ENCODE data around the gene LMOD3.
A peak's percentile ranks its signal among the peaks of the same experiment; 100 is the strongest.

LMOD3 gene

DNA sequence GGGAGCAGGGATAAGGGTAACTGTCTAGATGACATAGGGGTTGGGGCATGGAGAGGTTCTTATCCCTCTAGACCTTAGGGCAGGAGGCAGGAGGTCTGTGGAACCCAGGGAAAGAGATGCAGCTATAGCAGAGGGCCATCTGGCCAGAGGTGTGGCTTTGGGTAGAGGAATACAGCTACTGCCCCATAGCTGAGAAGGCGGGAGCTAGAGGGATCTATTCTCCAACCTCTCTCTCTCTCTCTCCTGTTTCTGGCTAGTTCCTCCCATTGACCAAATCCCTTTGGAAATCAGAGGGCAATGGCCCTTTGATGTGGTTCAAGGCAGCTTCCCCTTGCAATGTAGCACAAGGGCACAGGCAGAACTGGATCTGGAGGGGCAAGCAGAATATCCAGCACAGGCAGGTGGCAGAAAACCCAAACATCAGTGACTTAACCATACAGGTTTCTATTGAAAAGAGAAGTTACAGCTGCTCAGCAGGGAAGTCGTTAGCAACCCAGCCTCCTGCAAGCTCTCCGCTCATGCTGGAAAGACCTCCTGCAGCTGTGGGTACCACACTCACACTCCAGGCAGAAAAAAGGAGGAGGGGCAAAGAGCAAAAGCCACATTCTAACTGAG lies 22.3 kb upstream of the LMOD3 start:
- ChIA-PET CTCF (interaction anchor here (0.6 kb wide), 1 partner anchor 156 kb away, joined by 3 read pairs; no protein-coding TSS in a partner anchor), POLR2A (no interaction called here)
- no peak for DNase-seq (ENCODE audit: extremely low spot score)

DNA sequence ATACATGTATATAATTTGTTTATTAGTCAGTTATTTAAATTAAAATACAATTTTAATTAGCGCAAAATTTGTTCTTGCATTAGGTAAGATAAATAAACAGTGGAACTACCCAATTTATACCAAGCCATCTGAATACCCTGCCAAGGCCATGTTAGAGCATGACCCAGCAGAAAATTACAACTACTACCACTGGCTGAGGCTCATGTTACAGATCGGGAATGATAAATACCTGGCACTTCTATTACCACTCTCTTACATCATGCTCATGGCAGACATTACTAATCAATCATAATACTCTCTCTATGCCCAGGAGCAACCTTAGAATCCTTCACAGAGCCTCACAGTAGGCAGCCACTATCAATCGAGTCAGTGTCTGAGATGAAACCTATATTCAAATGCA lies 21.2 kb upstream of the LMOD3 start:
- peak; percentile 56 for DNase-seq (ENCODE audit: extremely low spot score)
- ChIA-PET CTCF (no interaction called here), POLR2A (no interaction called here)
- TF ChIP-seq L3MBTL2 (conservative IDR thresholded peaks at IDR 0.05), result no peak
- TF ChIP-seq BHLHE40 (IDR thresholded peaks at IDR 0.05; ENCODE audit: borderline replicate concordance), result no peak
- no peak for TF ChIP-seq ARNT (IDR thresholded peaks at IDR 0.05)
- TF ChIP-seq CTBP1 (IDR thresholded peaks at IDR 0.05; ENCODE audit: borderline replicate concordance), result 0 out of 2 replicates have a peak, but pooled peaks have one; percentile 28
- TF ChIP-seq, protein P1, sequence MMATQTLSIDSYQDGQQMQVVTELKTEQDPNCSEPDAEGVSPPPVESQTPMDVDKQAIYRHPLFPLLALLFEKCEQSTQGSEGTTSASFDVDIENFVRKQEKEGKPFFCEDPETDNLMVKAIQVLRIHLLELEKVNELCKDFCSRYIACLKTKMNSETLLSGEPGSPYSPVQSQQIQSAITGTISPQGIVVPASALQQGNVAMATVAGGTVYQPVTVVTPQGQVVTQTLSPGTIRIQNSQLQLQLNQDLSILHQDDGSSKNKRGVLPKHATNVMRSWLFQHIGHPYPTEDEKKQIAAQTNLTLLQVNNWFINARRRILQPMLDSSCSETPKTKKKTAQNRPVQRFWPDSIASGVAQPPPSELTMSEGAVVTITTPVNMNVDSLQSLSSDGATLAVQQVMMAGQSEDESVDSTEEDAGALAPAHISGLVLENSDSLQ (IDR thresholded peaks at IDR 0.05), result peak; percentile 87
- no peak for TF ChIP-seq FOXA1 (IDR thresholded peaks at IDR 0.05)
- TF ChIP-seq NFRKB (IDR thresholded peaks at IDR 0.05), result no peak
- no peak for TF ChIP-seq SP1 (IDR thresholded peaks at IDR 0.05)
- no peak for TF ChIP-seq HDGF (IDR thresholded peaks at IDR 0.05; ENCODE audit: borderline replicate concordance)

More for the DNA sequence above, 22.3 kb upstream of the LMOD3 start:
- no peak for TF ChIP-seq FOXM1 (IDR thresholded peaks at IDR 0.05; ENCODE audit: borderline replicate concordance)
- no peak for TF ChIP-seq L3MBTL2 (conservative IDR thresholded peaks at IDR 0.05)
- TF ChIP-seq, protein P1 (IDR thresholded peaks at IDR 0.05), result no peak
- TF ChIP-seq NFRKB (IDR thresholded peaks at IDR 0.05), result no peak
- TF ChIP-seq FOXK2 (IDR thresholded peaks at IDR 0.05), result no peak
- TF ChIP-seq TARDBP (IDR thresholded peaks at IDR 0.05), result no peak
- no peak for TF ChIP-seq ARNT (IDR thresholded peaks at IDR 0.05)
- TF ChIP-seq CTBP1 (IDR thresholded peaks at IDR 0.05; ENCODE audit: borderline replicate concordance), result no peak
- TF ChIP-seq BHLHE40 (IDR thresholded peaks at IDR 0.05; ENCODE audit: borderline replicate concordance), result no peak
- no peak for TF ChIP-seq LEF1 (IDR thresholded peaks at IDR 0.05; ENCODE audit: borderline replicate concordance)
- TF ChIP-seq SP1 (IDR thresholded peaks at IDR 0.05), result no peak
- no peak for TF ChIP-seq ELF4 (IDR thresholded peaks at IDR 0.05)
- no peak for TF ChIP-seq HDGF (IDR thresholded peaks at IDR 0.05; ENCODE audit: borderline replicate concordance)
- no peak for TF ChIP-seq SUZ12 (IDR thresholded peaks at IDR 0.05)
- no peak for TF ChIP-seq FOXA1 (IDR thresholded peaks at IDR 0.05)
- no peak for TF ChIP-seq ZNF384 (IDR thresholded peaks at IDR 0.05)

DNA sequence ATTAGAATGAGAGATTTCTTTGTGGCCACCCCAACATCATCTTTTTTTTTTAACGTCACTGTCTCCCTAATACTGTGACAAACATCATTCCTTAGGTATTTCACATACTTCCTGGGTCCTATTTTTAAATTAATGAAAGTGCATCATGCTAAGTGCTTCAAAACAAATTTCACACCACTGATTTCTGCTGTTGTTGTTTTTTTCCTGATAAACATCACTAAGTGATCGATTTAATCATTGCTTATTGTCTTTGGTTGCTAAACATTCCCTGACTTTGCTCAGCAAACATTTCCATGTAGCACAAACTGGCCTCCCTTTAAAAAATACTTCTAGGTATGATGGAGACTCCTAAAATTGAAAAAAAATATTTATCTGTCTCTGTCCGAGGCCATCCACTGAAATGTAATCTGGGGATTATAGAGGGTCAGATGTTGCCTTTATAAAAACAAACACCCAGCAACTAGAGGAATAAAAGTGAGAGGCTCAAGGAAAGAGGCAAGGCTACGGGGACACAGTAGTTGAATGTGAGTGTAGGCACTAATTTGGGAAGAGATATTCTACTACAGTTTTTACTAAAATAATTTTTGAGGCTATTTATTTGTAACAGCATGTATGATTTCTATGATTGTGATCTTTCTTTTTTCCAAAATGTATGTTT lies 20.5 kb upstream of the LMOD3 start:
- CTCF ChIA-PET, result no interaction called here
- no peak for DNase-seq (ENCODE audit: extremely low spot score)
- TF ChIP-seq LEF1 (IDR thresholded peaks at IDR 0.05; ENCODE audit: borderline replicate concordance) (no peak), CTBP1 (IDR thresholded peaks at IDR 0.05; ENCODE audit: borderline replicate concordance) (no peak), HDGF (IDR thresholded peaks at IDR 0.05; ENCODE audit: borderline replicate concordance) (no peak), TARDBP (IDR thresholded peaks at IDR 0.05) (no peak), FOXM1 (IDR thresholded peaks at IDR 0.05; ENCODE audit: borderline replicate concordance) (no peak), SP1 (IDR thresholded peaks at IDR 0.05) (no peak), NFRKB (IDR thresholded peaks at IDR 0.05) (no peak), ARNT (IDR thresholded peaks at IDR 0.05) (no peak), ZNF384 (IDR thresholded peaks at IDR 0.05) (no peak), FOXK2 (IDR thresholded peaks at IDR 0.05) (no peak)
- TF ChIP-seq, protein P1 (IDR thresholded peaks at IDR 0.05), result no peak
- POLR2A ChIA-PET, result no interaction called here

DNA sequence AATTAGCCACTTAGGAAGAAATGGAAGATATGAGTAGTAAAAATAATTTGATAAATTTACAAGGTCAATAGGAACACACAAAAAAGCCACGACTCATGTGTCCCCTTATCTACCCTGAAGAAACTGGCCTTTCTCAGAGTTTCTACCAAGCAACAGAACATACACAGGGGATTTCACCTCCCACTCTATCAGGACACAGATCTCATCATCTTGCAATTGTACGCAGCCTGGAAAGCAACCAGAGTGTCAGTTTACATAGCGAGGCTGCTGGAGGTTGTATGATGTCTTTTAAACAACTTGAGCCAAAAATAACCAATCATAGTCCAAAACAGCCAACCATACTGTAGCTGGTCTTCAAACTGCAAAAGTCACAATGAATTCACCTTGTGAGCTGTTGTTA lies 19.7 kb upstream of the LMOD3 start:
- no peak for TF ChIP-seq CTBP1 (IDR thresholded peaks at IDR 0.05; ENCODE audit: borderline replicate concordance)
- CTCF ChIA-PET, result no interaction called here
- no peak for DNase-seq (ENCODE audit: extremely low spot score)
- POLR2A ChIA-PET, result no interaction called here

DNA sequence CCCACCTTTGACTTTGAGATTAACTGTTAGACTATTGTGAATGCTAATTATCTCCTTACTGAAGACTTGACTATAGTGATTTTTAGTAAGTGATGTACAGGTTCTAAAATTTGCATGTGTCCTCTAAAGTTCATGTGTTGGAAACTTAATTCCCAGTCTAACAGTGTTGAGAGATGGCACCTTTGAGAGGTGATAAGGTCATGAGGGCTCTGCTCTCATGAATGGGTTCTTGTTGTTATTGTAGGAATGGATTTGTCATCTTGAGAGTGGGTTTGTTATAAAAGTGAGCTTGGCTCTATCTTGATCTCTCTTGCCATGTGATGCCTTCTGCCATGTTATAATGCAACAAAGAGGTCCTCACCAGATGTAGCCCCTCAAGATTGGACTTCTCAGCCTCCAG lies 18.9 kb upstream of the LMOD3 start:
- CTCF ChIA-PET, result interaction anchor here (0.7 kb wide), 1 partner anchor 20 kb away, joined by 3 read pairs; no protein-coding TSS in a partner anchor
- DNase-seq (ENCODE audit: extremely low spot score), result no peak
- POLR2A ChIA-PET, result no interaction called here
- TF ChIP-seq HDGF (IDR thresholded peaks at IDR 0.05; ENCODE audit: borderline replicate concordance) (no peak), SP1 (IDR thresholded peaks at IDR 0.05) (no peak), LEF1 (IDR thresholded peaks at IDR 0.05; ENCODE audit: borderline replicate concordance) (no peak), ELF4 (IDR thresholded peaks at IDR 0.05) (no peak), FOXA1 (IDR thresholded peaks at IDR 0.05) (no peak), FOXK2 (IDR thresholded peaks at IDR 0.05) (no peak)
- TF ChIP-seq, protein P1 (IDR thresholded peaks at IDR 0.05), result no peak

DNA sequence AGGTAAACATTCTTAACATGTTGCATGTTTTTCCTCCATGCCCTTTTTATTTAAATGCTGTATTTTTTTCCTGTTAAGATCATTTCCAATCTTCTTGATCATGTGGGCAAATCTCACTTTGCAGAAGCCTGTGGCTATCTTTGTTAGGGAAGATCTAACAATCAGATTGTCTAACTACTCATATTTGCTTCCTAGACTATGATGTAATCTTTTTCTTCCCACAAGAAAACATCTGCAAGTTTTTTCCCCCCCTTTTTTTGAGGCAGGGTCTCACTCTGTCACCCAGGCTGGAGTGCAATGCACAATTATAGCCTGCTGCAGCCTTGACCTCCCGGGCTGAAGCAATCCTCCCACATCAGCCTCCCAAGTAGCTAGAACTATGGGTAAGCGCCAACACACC lies 15.0 kb upstream of the LMOD3 start:
- POLR2A ChIA-PET, result no interaction called here
- CTCF ChIA-PET, result interaction anchor here (0.7 kb wide), 1 partner anchor 16 kb away, joined by 4 read pairs; no protein-coding TSS in a partner anchor
- DNase-seq (ENCODE audit: extremely low spot score), result no peak
- TF ChIP-seq ARNT (IDR thresholded peaks at IDR 0.05) (no peak), CTBP1 (IDR thresholded peaks at IDR 0.05; ENCODE audit: borderline replicate concordance) (no peak), FOXM1 (IDR thresholded peaks at IDR 0.05; ENCODE audit: borderline replicate concordance) (no peak), FOXK2 (IDR thresholded peaks at IDR 0.05) (no peak), SUZ12 (IDR thresholded peaks at IDR 0.05) (no peak)
